Psoas muscle (tissue), 8 donors: ENCODE results near the gene ALDOC. TPM values are rescaled to one million over a fixed set of nuclear protein-coding genes. Genes with fewer than 3 reads are reported as not detected.

Experiments
- ATAC-seq, 4 donors: fragments of 200-7000 bp; cut with Tn5 transposase; one replicate each; pipeline ENCODE4 v1.9.1; 2020; ENCODE audit warnings: moderate library complexity in 3 of 4, mild to moderate bottlenecking in 2 of 4
- DNase-seq, 2 donors: peaks; one replicate each; pipeline ENCODE4 v3.0.0-alpha.2; 2020
- H3K27ac ChIP-seq: fragments of 200-600 bp; one replicate; pipeline ENCODE4 v1.8.0; 2022
- H3K27me3 ChIP-seq, 3 donors: fragments of 200-600 bp in 1 of 3; one replicate each; pipeline versions ENCODE4 v1.6.1 to v1.8.0; 2013 to 2022; ENCODE audit warnings: low read length in 2 of 3, mild to moderate bottlenecking in 2 of 3, moderate library complexity in 1 of 3; ENCODE audit not compliant: insufficient read depth in 3 of 3
- H3K36me3 ChIP-seq, 2 donors: fragments of 200-600 bp in 1 of 2; one replicate each; pipeline versions ENCODE4 v1.6.1 to v1.8.0; 2013 to 2022; ENCODE audit warnings: low read depth in 1 of 2, mild to moderate bottlenecking in 1 of 2, moderate library complexity in 1 of 2; ENCODE audit not compliant: insufficient read depth in 1 of 2
- H3K4me1 ChIP-seq: fragments of 200-600 bp; one replicate; pipeline ENCODE4 v1.8.0; 2022
- H3K4me3 ChIP-seq: fragments of 200-600 bp; one replicate; pipeline ENCODE4 v1.8.0; 2022; ENCODE audit warnings: mild to moderate bottlenecking
- H3K9me3 ChIP-seq: fragments of 200-600 bp; one replicate; pipeline ENCODE4 v1.8.0; 2022
- WGBS, 3 donors: extraction: QIAGEN DNeasy Blood & Tissue Kit; methylation state at CpG; one replicate each; pipeline versions ENCODE4 v1.1.6 to v1.1.7; 2013; 5-methylcytosine and 5-hydroxymethylcytosine counted together
- intact Hi-C, 2 donors: fragments of 100-400 bp; cut with DNase I; formaldehyde crosslinking; loops; one replicate each; pipeline versions ENCODE4 v1.11.0 to v1.14.2; 2022
- polyA plus RNA-seq, 3 donors: library from polyadenylated mRNA; stranded (reverse); fragments of 200-250 nt; gene quantifications; one replicate each; pipeline ENCODE4 v1.2.3, GENCODE V29; 2013
- total RNA-seq, 4 donors: library from RNA; stranded (reverse); fragmentation: NEBNext Ultra II Directional in 2 of 4; extraction: Animal tissue kit (Norgen Biotek cat#: 25700) in 2 of 4; gene quantifications; one replicate each; pipeline versions ENCODE4 v1.2.1 to v1.2.4, GENCODE V29; 2021 to 2023
- TF ChIP-seq, protein P1 (sequence below): fragments of 200-600 bp; IDR thresholded peaks from one replicate; pipeline ENCODE4 v1.8.0; 2022; ENCODE audit warnings: antibody characterized with exemption
- donor health status: healthy with polysubstance abuse.
- donor health status: DM: no; HTN: no; CAD: no; lungs with moderate emphysema.
- donor health status: Bipolar disorder and iron deficiency.
- donor health status: healthy.
- donor health status: DM: yes; HTN: yes; CAD: no.
- donor health status: DM: no; HTN: no; CAD: no.
- donor health status: DM: no; HTN: no; CAD: no.
- donor health status: DM: yes; HTN: yes; CAD: no.

Gene ALDOC
- total and polyA plus RNA-seq, 7 donors = 1.2 to 2.9 (median 1.7) TPM

DNA sequence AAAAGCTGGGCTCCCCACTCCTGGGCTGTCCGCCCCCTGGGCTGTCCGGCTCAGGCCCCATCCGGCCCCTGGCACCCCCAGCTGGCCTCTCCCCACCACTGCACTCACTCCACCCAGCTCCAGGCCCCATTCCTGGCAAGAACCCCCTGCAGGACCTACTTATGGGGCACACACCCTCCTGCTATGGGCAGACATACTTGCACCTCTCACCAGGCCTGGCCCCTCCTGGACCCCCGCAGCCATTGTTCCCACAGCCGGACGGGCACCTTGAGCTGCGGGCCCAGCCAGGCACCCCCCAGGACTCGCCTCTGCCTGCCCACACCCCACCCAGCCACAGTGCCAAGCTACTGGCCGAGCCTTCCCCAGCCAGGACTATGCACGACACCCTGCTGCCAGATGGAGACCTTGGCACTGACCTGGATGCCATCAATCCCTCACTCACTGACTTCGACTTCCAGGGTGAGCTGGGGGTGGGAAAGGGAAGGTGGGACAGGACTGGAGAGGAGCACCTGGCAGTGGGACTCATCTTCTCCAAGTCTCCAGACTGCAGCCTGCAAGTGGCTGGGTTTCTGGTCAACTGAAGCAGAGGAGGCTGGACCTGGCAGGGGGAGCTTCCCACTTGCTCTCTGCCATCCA, 41.8 kb downstream of the ALDOC start:
- Histone ChIP-seq H3K9me3 (no peaks in the 10 kb centered on the region), H3K4me3 (no peak overlapping the region), H3K4me1 (no peaks in the 10 kb centered on the region), H3K27ac (no peak overlapping the region), H3K27me3 (peaks cover 0 to 12% (median 3%) of the 10 kb centered on the region in 3 donors), H3K36me3 (no peaks in the 10 kb centered on the region)
- intact Hi-C loops = loop anchor here in 1 of 2 donors (5.0 kb wide), 1 partner anchor 43 kb away; no protein-coding TSS in a partner anchor
- TF ChIP-seq, protein P1, sequence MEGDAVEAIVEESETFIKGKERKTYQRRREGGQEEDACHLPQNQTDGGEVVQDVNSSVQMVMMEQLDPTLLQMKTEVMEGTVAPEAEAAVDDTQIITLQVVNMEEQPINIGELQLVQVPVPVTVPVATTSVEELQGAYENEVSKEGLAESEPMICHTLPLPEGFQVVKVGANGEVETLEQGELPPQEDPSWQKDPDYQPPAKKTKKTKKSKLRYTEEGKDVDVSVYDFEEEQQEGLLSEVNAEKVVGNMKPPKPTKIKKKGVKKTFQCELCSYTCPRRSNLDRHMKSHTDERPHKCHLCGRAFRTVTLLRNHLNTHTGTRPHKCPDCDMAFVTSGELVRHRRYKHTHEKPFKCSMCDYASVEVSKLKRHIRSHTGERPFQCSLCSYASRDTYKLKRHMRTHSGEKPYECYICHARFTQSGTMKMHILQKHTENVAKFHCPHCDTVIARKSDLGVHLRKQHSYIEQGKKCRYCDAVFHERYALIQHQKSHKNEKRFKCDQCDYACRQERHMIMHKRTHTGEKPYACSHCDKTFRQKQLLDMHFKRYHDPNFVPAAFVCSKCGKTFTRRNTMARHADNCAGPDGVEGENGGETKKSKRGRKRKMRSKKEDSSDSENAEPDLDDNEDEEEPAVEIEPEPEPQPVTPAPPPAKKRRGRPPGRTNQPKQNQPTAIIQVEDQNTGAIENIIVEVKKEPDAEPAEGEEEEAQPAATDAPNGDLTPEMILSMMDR = no peak
- 71 to 74% (median 72%) methylated on average over 11 of the region's 11 CpGs for WGBS, 3 donors
- DNase-seq (no peak), ATAC-seq (no peak)

- intact Hi-C loops = no loop called here
- WGBS, 3 donors = 64 to 70% (median 68%) methylated on average over 15 to 16 of the region's 16 CpGs
- H3K4me3 ChIP-seq = no peak overlapping the region
These were observed 43.4 kb downstream of the ALDOC start for GRCh38 chr17:28533091-28533807.

DNA sequence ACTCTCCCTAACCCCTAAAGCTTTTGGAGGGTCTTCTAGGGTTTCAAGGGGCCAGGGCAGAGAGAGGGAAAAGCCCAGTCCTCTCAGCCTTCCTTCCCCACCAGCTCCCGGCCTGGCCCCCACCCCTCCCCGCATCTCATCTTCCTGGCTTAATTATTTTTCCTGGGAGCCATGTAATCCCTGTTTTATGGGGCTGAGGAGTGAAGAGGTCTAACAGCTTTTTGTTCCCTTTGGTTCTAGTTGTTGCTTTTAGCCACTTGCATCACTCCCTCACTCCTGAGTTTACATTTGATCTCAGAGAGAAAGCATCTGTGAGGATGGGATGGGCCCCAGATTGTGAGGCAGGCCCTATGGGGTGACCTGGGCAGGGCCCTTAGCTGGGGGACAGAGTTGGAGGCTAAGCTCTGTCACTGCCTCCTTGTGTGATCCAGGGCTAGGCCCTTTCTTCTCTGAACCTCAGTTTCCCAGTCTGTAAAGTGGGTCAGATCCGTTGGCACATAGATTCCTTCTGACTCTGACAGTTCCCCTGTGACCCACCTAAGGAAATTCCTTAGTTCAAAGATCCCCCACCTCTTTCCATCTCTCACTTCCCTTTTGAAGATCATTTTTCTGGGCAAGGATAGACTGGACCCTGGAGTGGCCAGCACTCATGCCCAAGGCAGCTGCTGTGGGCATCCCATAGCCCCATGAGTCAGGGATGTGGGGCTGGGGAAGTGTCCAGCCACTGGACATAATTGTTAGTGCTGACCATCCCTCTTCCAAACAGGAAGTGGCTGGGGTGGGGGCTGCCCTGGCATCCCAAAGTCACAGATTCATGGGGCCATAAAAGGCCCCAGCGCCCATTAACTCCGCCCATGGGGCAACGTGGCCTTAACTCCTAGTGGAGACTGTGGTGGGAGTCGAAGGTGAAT, 44.4 kb downstream of the ALDOC start:
- intact Hi-C loops = no loop called here
- no peaks in the 10 kb centered on the region for H3K4me1 ChIP-seq
- DNase-seq (no peak), ATAC-seq (no peak)
- no peak overlapping the region for H3K4me3 ChIP-seq
- WGBS, 3 donors = 62 to 65% (median 64%) methylated on average over 6 to 7 of the region's 7 CpGs
- no peaks in the 10 kb centered on the region for H3K36me3 ChIP-seq
- no peaks in the 10 kb centered on the region for H3K9me3 ChIP-seq
- TF ChIP-seq, protein P1 = no peak
- peaks cover 0 to 12% (median 3%) of the 10 kb centered on the region in 3 donors for H3K27me3 ChIP-seq
- H3K27ac ChIP-seq = no peak overlapping the region

More at GRCh38 chr17:28533091-28533807, 43.4 kb downstream of the ALDOC start:
- Histone ChIP-seq H3K9me3 (no peaks in the 10 kb centered on the region), H3K36me3 (no peaks in the 10 kb centered on the region), H3K27me3 (peaks cover 0 to 12% (median 3%) of the 10 kb centered on the region in 3 donors), H3K4me1 (no peaks in the 10 kb centered on the region), H3K27ac (no peak overlapping the region)
- TF ChIP-seq, protein P1 = no peak
- DNase-seq = no peak
- ATAC-seq = no peak

DNA sequence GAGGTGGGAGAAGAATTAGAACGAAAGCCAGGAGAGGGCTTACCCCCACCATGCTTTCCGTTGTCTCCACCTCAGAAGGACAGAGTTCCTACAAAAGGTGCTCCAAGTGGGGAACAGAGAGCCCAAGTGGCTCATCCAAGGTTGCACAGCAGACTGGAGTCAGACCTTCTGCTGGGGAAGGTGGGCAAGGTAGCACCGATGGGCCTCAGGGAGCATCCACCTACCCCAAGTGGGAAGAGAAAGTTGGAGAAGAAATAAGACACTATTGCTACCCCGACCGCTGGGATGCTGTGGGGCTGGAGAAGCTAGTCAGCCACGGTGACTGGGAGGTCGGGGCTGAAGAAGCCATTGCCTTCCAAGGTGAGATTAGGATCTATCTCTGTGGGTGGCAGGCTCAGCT, 45.8 kb downstream of the ALDOC start:
- ATAC-seq = no peak

More for the DNA sequence above, 45.8 kb downstream of the ALDOC start:
- Histone ChIP-seq H3K27ac (no peak overlapping the region), H3K36me3 (no peaks in the 10 kb centered on the region), H3K4me3 (no peak overlapping the region), H3K9me3 (no peaks in the 10 kb centered on the region), H3K4me1 (no peaks in the 10 kb centered on the region), H3K27me3 (peaks cover 0 to 12% (median 3%) of the 10 kb centered on the region in 3 donors)
- TF ChIP-seq, protein P1 = no peak
- 57 to 67% (median 59%) methylated on average over 7 of the region's 7 CpGs for WGBS, 3 donors
- DNase-seq = no peak
- intact Hi-C loops = no loop called here
